ENCODE results near the gene CCDC91.
"Not testable (repeated sequence)": the region's sequence is repeated elsewhere in the genome, so short reads cannot be mapped to it uniquely, and the experiment has no call there.

The CCDC91 gene

DNA sequence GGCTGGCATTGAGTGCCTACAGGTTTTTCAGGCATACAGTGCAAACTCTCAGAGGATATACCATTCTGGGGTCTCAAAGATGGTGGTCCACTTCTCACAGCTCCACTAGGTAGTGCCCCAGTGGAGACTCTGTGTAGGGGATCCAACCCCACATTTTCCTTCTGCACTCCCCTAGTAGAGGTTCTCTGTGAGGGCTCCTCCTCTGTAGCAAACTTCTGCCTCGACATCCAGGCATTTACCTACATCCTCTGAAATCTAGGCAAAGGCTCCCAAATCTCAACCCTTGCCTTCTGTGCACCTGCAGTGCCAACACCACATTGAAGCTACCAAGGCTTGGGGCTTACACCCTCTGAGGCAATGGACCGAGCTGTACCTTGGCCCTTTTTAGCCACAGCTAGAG lies 179.2 kb downstream of the CCDC91 start:
- no peak overlapping the region for H3K4me3 ChIP-seq (ENCODE audit: low read depth, low read length)
- TF ChIP-seq, protein P1, sequence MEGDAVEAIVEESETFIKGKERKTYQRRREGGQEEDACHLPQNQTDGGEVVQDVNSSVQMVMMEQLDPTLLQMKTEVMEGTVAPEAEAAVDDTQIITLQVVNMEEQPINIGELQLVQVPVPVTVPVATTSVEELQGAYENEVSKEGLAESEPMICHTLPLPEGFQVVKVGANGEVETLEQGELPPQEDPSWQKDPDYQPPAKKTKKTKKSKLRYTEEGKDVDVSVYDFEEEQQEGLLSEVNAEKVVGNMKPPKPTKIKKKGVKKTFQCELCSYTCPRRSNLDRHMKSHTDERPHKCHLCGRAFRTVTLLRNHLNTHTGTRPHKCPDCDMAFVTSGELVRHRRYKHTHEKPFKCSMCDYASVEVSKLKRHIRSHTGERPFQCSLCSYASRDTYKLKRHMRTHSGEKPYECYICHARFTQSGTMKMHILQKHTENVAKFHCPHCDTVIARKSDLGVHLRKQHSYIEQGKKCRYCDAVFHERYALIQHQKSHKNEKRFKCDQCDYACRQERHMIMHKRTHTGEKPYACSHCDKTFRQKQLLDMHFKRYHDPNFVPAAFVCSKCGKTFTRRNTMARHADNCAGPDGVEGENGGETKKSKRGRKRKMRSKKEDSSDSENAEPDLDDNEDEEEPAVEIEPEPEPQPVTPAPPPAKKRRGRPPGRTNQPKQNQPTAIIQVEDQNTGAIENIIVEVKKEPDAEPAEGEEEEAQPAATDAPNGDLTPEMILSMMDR (IDR thresholded peaks at IDR 0.05; ENCODE audit: low read depth, low read length, missing control alignments), result no peak
- no peak for DNase-seq (ENCODE audit: low read depth)

DNA sequence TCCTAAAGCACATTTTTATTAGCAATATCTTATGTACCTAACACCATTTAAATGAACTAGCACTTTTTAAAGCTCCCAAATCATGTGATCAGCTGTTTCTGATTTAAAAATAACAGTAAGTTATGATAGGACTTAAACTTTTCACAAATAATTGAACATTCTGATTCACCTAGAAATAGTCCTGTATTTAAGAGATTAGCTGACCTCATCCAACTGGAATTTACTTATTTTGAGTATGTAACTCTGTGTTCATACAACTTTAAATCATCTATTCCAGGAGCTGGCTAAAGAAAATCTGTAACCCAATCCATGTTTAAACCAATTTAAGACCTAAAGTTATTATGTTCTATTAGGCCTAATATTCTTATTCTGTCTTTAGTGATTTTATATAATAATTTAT lies 184.3 kb downstream of the CCDC91 start:
- H3K4me3 ChIP-seq (ENCODE audit: low read depth, low read length), result no peak overlapping the region
- no peak for DNase-seq (ENCODE audit: low read depth)
- TF ChIP-seq, protein P1 (IDR thresholded peaks at IDR 0.05; ENCODE audit: low read depth, low read length, missing control alignments), result no peak

DNA sequence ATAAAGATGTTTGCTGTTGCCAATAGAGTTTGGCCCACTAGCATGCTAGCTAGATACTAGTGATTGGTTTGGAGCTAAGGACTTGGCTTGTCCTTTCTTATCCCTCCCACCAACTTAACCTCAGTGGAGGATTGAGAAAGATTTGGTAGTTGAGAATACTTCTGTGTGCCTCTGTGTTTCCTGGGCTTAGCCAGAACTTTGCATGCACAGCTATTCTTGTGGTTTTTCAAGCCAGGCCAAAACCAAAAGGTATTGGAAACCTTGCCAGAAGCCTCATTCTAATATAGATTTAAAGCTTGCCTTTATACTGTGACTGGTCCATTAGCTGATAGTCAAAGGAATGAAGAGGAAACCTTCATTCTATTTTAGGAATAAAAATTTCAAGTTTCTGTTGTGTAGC lies 188.5 kb downstream of the CCDC91 start:
- no peak for DNase-seq (ENCODE audit: low read depth)
- TF ChIP-seq, protein P1 (IDR thresholded peaks at IDR 0.05; ENCODE audit: low read depth, low read length, missing control alignments), result no peak
- H3K4me3 ChIP-seq (ENCODE audit: low read depth, low read length), result no peak overlapping the region

DNA sequence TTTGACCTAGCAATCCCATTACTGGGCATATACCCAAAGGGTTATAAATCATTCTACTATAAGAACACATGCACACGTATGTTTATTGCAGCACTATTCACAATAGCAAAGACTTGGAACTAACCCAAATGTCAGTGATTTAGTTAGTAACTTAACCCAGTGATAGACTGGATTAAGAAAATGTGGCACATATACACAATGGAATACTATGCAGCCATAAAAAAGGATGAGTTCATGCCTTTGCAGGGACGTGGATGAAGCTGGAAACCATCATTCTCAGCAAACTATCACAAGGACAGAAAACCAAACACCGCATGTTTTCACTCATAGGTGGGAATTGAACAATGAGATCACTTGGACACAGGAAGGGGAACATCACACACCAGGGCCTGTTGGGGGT lies 189.5 kb downstream of the CCDC91 start:
- DNase-seq (ENCODE audit: low read depth); H3K4me3 ChIP-seq (ENCODE audit: low read depth, low read length): not testable (repeated sequence)

- no peak for DNase-seq (ENCODE audit: low read depth)
- H3K4me3 ChIP-seq (ENCODE audit: low read depth, low read length), result no peak overlapping the region
- TF ChIP-seq, protein P1 (IDR thresholded peaks at IDR 0.05; ENCODE audit: low read depth, low read length, missing control alignments), result no peak
Measured at GRCh38 chr12:28383368-28383767, 193.1 kb downstream of the CCDC91 start.

DNA sequence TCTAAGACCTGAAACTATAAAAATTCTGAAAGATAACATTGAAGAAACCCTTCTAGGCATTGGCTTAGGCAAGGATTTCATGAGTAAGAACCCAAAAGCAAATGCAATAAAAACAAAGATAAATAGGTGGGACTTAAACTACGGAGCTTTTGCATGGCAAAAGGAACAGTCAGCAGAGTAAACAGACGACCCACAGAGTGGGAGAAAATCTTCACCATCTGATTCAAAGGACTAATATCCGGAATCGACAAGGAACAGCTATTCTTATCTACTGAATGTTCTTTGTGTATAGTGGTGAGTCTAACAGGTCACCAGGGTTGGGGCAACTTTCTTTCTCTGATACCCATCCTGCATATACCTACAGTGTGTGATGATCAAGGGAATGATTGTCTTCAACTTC lies 198.6 kb downstream of the CCDC91 start:
- no peak for DNase-seq (ENCODE audit: low read depth)
- TF ChIP-seq, protein P1 (IDR thresholded peaks at IDR 0.05; ENCODE audit: low read depth, low read length, missing control alignments), result no peak
- no peak overlapping the region for H3K4me3 ChIP-seq (ENCODE audit: low read depth, low read length)

DNA sequence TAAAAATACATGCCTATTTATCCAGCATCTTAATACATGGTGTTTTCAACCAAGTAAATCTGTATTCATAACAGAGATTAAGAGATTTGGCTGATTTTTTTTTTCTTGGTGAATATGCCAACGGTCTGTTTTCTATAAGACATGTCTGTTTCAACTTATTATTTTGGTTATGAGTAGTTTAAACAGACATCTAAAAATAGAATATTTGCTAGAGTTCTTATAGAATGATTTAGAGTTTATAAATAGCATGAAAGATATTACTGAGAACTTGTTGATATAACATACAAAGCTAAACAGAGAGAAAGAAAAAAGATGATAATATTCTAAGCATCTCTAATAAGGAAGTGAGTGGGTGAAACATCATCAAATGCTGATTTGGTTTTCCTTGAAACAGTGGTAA lies 199.9 kb downstream of the CCDC91 start:
- TF ChIP-seq, protein P1 (IDR thresholded peaks at IDR 0.05; ENCODE audit: low read depth, low read length, missing control alignments), result no peak
- H3K4me3 ChIP-seq (ENCODE audit: low read depth, low read length), result no peak overlapping the region
- DNase-seq (ENCODE audit: low read depth), result no peak

All from GM12864 (cell line).